Activated CD8-positive, alpha-beta memory T cell treated with anti-CD3 and anti-CD28 coated beads, Interleukin-2, amount 50 U/mL, for 1 hour (primary cell): ENCODE measurements around the gene TMEM273.

Source experiments
- DNase-seq: peaks from one replicate; pipeline ENCODE4 v3.0.0-alpha.2; 2020; ENCODE audit errors: extremely low read depth

TMEM273 gene

DNA sequence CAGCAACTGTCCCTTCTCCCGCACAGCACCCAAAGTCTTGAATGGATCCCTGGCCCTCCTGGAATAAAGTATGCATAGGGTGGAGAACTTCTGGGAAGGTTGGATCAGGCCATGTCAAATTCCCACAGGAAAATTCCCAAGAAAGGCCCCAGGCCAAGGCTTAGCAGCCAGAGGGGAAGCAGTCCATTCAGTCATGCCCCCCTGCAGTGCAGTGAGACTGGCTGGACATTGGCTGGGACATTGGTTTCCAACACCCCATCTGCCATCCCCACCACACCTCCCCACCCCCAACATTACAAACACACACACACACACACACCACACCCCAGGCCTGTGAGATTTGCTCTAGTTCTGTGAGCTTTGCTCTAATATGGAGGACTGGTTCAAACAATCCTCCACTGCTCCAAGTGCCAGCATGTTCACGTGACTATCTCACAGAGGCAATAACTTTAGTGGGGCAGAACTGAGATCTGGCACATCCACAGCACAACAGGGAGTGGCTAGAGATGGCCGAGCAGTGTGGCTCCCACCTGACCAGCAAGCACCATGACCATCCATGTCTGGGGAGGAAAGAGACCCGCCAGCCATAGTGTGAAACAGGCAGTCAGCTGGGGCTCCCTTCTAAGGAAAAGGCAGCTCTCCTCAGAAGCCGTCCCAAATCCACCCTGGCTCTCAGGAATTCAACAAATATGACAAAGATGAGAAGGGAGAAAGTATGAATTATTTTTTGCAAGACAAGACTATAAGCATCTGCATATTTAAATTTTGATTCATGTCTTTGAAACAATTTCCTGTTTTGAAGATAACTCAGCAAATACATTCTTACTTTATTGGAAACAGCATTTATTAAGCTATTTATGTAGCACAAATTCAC is 47.6 kb downstream of the TMEM273 start:
- no peak for DNase-seq

DNA sequence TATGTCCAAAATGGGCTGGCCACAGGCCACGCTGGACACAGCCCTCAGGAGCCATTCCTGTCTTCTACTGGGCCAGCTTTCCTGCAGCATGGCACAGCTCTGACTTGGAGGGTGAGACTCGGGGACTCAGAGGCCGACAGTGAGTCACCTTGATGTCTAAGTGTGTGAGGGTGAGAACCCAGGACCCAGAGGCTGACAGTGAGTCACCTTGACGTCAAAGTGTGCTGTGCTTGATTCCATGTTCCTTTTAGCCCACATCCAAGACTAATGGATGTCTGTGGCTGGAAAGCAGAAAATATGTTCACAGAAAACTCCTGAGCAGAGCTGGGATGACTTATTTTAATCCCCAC is 48.4 kb downstream of the TMEM273 start:
- no peak for DNase-seq

DNA sequence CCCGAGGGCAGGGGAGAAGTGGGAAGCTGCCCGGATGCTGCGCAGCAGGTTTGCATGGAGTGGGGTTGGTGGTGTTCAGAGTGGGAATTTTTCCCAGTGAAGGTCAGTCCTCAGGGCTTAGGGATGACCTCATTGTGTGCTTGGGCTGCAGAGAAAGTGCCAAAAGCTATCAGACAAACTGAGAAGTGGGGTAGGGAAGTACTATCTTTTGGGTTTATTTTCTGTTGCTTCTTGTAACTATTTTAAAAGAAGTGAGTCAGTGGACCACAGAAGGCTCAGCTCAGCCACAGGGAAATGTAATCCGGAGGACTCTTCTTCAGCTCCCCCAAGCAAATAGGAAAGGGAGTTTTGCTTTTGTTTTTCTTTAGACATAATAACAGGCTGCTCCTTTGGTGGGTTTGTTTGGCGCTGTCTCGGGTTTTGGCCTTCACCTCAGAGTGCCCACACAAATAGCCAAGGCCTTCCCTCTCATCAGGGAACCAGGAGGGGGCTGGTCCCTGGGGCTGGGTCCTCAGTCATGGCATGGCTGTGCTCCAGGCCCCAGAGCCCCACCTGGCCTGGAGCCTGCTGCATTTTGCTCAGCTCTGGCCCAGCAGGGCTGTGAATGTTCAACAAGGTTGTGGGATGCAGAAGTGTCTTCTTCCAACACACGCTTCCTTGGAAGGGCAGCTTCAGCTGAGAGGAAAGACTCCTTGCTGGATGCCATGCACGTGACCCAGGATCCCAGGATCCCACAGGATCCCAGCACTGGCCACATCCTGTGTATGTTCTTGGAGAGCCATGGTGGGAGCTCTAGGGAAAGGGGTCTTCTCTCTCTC is 49.0 kb downstream of the TMEM273 start:
- no peak for DNase-seq

DNA sequence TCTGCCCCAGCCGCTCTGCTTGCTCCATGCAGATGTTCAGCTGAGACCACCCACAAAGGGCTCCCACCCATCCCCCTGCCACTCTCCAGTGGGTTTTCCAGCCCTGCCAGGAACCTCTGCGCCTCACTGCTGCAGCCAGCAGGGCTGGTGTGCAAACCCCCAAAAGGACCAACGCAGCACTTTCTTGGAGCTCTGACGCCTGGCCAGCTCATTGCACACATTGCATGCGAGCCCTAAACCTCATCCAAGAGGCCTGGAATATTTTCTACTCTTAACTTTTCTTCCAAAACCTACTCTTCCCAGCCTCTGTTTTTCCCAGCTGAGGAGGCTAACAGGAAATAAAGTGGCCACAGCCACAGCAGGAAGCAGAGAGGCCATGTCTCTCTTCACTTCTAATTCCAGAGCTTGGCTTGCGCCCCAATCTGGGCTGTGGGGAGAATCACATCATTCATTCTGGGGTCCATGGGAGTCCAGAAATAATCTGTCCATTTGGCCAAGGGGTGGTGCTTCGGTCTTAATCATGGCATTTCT is 49.8 kb downstream of the TMEM273 start:
- DNase-seq: no peak

DNA sequence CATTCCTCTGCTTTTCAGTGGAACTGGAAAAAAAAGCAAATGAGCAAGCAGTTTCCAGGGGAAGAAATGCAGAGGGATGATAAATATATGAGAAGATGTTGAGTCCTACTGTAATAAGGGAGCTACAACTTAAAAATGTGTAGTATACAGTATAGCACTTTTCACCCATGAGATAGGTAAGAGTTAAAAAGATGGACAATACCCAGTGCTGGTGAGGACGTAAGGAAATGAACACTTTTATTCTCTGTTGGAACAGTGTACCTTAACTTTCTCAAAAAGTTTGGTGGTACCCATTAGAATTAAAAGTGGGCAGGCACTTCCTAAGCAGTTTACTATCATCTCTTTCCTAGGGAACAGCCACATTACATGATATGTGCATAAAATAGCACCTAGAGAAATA is 51.7 kb downstream of the TMEM273 start:
- DNase-seq: no peak

DNA sequence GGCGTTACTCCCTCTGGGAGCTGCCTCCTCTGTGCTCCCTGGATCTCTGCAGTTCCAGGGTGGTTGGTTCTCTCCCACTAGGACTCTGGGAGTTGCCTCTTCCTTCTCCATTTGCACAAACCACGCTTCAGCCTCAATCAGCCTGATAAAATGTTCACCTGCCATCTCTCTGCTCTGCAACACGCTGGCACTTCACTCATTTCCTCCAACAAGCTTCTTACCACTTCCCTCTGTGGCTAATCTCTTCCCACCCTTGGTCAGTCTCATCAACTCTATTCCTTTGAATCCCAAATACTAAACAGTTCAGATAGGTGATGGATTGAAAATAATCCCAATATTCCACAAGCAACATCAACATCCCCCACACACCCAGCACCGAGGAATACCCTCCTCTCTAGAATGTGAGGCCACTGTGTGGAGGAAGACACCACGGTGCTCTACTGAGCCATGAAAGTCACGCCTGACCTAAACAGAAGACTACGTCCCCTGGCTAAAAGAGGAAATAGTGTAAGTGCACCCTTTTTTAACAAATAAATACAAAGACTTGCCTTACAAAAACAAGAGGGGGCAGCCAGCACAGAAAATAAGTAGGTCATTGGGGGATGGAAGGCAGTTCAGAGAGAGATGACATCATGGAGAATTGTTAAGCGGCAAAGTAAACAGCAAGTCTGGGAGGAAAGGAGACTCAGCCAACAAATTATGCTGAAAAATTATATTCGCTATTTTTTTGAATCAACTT is 52.4 kb downstream of the TMEM273 start:
- no peak for DNase-seq

DNA sequence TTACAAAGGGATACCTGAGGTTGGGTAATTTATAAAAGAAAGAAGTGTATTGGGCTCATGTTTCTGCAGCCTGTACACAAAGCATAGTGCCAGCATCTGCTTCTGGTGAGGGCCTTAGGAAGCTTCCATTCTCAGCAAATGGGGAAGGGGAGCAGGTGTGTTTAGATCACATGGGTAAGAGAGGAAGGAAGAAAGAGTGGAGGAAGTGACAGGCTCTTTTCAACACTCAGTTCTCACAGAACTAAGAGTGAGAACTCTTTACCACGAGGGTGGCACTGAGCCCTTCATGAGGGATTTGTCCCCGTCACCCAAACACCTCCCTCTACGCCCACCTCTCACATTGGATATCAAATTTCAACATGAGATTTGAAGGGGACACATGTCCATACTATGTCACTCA is 53.9 kb downstream of the TMEM273 start:
- no peak for DNase-seq

DNA sequence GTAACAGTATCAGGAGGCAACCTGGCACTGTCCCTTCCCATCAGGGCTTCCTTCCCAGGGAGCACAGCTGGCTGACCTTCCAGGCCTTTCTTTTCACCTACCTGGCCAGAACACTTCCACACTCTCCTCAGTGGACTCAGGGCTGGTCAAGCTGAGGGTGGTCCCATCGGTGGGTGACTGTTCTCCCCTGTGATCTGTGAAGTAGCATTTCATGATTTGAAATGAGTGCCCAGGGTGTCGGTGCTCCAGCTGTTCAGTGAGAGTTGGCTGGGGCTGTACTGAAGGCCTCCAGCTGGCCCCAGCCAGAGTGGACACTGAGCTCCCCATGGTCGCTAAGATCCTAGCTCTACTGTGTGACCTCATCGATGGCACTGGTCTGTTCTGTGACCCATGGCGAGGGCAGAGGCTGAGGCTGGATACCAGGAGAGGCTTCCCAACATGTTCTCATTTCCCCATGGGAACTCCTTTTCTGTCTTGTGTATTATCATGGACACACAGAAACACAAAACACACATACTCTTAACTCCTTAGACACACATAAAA is 54.4 kb downstream of the TMEM273 start, which contains the start of gene FAM170B:
FAM170B (minus strand) TSS at position 316 of the 543 bp plus-strand sequence; CDS start at position 213, 103 bp downstream.
- no peak for DNase-seq

DNA sequence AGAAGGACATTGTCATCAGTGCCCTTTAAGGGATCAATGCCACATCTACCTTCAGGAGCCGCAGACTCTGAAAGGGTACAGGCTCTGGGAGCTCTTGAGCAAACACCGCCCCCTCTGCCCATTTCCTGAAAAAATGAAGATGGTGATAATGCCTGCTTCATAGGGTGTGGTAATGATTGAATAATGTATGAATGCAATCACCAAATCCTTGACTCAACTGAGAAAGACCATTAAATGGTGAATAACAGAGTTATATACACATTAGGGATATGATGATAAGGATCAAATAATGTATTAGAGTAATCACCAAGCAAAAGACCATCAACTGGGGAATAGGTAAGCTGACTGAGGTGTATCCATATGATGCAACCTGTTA is 55.8 kb downstream of the TMEM273 start:
- DNase-seq: no peak

DNA sequence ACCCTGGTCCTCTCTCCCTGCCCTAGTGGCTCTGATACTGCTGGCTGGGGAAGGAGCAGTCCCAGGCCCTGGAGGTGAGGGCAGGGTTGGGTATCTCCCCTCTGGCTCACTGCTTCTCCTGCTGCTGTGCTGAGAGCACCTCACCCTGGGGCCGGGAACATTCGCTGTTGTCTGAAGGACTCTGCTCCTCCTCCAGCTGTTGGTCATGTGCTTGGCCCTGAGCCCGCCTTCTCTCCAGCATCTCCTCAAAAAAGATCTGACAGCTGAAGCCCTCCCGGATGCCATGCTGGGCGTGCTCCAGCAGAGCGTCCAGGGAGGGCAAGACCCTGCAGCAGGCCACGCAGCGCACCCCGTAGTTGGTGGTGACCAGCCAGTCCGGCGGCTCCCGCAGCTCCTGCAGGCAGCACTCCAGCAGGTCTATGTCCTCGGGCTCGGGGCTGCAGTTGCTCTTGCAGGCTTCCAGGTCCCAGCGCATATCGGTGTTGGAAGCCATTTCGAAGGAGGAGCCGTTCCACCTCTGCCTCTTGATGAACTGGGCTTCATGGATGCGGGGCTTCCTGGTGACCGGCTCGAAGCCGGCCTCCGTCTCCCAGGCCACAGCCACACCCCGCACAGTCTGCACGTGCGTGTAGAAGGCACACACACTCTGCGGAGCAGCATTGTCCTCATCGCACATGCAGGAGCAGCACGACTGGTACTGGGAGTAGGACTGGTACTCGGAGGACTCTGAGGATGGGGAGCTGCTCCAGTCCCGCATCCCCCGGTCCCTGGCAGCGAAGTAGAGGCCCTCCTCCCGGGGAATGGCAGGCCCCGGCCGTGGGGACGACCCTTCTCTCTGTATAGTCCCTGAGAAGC is 56.5 kb downstream of the TMEM273 start:
- no peak for DNase-seq

DNA sequence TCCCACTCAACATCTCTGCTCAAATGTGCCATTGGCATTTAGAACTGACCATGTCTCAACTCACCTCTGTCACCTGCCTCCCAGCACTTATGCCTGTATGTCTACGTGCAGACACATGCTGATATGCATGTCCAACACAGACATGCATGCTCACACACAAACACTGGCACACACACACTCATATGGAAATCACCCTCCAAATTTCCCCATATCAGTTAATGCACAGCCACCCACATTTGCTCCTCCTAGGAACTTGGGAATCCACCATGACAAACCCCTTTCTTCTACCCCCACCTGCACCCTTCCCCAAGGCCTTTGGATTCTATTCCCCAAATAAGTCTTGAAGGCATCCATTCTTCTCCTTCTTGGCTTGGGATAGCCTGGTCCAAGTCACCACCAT is 58.8 kb downstream of the TMEM273 start:
- no peak for DNase-seq

DNA sequence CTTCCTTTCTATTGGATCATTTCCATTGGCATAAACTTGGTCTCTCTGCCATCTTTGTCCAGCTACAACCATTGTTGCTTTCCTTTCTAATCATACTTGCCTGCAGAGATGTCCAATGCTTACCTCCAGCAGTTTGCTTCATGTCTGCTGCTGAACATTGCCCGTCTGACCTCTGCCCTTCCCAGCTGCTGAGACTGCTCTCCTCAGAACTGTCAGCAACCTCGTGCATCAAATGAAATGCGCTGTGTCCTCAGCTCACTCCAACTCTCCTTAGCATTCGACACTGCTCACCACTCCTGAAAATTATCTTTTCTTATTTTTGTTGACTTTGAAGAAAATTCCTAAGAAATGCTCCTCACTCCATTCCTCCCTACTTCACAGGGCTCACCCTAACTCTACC is 59.3 kb downstream of the TMEM273 start:
- no peak for DNase-seq

DNA sequence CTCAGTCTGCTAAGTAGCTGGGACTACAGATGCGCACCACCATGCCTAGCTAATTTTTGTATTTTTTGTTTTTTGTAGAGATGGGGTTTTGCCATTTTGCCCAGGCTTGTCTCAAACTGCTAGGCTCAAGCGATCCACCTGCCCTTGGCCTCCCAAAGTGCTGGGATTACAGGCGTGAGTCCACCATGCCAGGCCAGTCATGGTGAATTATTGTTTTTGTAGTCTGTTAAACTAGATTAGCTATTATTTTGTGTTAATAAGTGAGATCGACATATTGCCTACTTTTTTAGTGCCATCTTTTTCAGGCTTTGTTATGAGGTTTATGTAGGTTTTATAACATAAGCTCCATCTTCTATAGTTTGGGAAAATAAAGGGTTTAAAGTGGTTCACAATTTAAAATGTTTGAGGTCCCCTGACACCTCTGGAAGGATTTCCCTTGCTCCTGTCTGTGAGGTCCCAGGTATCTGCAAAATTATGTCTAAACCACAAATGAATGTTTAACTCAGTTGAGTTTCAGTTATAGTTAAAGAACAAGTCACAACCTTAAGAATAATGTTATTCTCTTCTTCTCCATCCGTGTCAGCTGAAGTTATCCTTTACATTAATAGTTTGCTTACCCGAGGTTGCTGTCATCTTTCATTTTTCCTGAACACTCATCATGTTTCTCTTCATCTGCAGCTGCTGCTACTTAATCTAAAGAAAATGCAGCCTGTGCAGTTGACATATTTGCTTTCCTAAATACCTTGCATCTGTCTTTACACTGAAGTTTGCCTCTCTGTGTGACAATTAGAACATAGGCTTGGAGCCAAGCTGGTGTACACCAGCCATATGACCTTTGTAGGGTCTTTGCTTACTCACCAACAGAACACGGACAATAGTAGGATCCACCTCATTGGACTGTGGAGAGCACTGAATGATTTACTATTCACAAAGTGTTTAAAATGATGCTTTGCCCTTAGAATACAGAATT is 63.9 kb downstream of the TMEM273 start:
- no peak for DNase-seq

DNA sequence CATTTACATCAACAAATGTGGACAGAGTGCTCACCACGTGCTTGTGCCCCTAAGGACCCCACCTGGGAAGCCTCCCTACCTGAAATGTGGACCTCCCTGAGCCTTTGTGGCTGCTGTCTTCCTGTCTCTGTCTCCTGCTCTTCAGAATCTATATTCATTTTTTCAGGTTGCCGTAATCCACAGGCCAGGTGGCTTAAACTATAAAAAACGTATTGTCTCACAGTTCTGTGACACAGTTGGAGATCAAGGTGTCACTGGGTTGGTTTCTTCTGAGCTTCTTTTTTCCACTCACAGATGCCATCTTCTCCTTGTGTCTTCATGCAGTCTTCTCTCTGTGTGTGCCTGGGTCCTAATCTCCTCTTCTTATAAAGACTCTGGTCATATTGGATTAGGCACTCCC is 67.3 kb downstream of the TMEM273 start:
- no peak for DNase-seq

DNA sequence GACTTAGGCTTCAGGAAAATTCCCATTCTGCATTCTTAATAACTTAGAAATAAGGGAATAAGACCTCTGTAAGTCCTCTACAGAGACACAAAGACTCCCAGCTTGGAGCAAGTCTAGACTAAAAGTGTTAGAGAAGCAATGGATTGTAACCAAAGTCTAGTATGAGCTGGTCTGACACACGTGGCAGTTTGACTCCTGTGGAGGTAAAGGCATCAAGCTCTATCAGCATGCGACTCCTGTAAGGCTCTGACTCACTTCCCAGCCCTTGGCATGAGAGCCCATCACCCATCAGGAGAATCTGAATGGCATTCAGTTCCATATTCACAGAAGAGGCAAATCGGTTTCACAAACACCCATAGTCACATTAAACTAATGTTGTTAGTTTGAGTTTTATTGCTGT is 68.4 kb downstream of the TMEM273 start:
- DNase-seq: no peak

DNA sequence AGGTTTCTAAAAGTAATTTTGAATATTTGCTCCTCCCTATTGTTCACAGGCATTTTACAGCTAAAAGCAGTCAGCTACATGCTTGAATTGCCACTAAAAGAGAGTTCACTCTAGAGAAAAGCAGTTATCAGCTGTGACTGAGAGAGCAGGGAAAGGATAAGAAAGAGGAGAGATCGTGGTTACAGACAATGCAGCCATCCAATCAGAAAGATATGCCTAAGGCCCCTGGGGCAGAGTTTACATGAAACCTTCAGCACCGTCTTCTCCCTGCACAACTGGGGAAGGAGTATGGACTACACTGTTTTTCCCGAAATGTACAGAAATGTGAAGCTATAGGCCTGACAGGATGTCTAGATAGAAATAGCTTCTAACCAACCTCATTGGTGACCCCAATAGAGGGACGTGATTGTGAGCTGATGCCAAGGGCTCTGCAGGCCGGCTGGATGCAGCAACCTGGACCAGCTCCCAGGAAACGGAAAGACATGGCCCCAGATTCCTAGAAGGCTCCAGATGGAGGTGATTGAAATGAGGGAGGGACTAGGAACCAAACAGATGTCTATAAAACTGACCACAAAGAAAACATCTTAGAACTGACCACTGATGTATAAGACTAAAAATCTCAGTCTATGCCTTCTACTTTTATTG is 69.6 kb downstream of the TMEM273 start:
- DNase-seq: no peak

DNA sequence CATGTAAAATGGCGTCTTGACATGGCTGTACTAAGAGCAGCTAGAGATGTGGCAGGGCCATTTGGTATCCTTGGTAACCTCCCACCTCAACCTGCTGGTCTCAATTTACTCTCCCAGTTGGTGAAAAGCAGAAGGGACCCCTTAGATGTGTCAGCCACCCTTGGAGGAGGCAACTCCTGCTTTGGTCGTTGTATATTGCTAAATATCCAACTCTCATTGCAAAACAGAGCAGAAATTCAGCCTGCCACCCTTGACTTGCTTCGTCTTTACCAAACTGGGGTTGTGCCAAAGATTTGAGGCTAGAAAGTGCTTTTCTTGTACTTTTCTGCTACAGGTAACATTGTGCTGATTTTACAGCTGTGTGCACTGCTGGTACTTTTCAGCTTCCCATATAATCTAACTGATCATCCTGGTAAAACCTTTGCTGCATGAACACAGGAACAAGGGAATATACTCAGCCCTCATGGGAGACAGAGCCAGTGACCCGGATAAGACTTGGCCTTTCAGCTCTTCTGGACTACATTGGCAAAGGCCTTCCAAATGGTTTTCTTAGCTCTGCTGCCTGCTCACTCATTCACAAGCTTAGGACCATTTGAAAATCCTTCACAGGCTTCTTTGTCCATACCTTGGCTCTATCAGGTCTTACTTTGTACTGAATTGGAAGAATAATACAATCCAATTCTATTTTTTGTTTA is 70.7 kb downstream of the TMEM273 start:
- no peak for DNase-seq

DNA sequence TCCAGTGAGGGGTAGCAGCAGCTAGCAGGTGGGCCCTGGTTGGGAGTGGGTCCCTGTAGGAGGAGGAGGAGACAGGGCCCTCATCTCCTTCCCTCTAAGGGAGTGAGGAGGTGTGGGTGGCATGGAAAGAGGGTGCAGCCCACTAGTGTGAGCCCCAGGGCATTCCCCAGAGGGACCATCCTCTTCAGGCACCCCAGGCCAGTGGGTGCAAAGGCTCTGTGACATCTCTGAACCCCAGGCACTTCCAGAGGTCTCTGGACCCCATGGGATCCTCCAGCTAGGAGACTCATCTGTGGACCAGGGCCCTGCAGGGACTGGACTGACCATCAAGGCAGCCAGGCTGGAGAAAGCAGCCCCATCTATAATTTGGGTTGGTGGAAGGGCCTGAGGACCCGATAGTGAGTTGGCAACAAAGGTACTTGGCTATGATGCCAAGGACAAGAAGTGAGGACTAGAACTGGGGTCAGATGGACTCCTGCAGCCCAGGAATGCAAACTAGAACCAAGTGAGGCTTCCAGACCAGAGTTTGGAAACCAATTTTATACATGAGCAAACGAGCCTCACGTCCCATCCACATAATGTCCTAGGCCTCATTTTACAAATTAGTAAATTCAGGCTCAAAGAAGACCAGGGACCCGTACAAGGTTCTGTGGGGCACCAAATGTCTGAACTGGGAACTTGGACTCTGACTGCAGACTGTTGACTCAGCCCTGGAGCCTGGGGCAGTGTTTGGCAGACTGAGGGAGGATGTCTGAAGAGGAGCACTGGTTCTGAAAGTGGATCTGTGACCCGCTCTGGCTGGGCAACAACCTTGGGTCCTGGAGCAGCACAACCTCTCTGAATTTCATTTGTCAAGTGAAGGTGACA is 71.4 kb downstream of the TMEM273 start:
- no peak for DNase-seq
